Fibroblast of skin of left biceps (primary cell): ENCODE data around the gene DEUP1.
A peak's percentile ranks its signal among the peaks of the same experiment; 100 is the strongest.
"Not testable (repeated sequence)": the region's sequence is repeated elsewhere in the genome, so short reads cannot be mapped to it uniquely, and the experiment has no call there.

ENCODE experiments used
- DNase-seq, 2 experiments: peaks; one replicate each; pipeline ENCODE4 v3.0.0-alpha.2; 2013; ENCODE audit warnings: low read depth in 2 of 2

The DEUP1 gene

DNA sequence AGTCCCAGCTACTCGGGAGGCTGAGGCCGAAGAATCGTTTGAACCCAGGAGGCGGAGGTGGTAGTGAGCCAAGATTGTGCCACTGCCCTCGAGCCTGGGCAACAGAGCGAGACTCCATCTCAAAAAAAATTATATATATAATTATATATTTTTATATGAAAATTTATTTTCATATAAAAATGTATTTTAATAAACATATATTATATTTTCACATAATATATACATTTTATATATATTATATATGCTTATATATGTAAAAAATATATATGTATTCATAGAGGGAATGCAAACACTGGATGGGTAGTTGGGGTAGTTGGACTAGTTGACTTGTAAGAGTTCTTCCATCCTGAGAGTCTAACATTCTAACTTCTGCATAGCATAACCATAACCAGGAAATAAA, 20.3 kb downstream of the DEUP1 start:
- DNase-seq = no peak

DNA sequence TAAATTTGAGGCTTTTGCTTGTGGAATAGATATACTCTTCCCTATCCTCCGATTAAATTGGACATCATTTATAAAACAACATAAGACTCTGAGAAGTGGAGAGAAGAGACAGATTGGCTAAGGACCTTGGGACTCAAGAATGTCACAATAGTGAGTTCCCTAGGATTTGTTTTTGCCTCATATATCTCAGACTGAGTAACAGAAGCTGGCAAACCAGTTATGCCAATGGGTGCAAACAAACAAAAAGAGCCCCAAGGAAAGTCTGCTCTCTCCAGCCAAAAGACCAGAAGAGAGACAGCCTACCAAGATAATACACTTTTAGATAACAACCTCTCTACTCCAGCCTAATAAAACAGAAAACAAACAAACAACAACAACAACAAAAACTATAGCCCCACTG, 28.9 kb downstream of the DEUP1 start:
- DNase-seq = no peak

DNA sequence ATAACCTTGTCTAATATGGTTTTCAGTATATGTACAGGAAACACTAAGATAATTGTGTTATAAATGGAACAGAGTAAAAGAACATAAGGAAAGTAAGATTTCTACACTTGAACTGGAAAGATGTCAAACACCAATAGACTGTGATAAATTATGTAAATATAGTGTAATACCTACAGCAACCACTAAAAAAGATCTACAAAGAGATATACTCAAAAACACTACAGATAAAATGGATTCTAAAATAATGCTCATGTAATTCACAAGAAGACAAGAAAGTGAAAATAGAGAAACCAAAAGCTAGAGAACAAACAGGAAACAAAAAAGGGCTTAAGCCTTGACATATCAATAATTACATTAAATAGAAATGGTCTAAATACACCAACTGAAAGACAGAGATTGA, 30.9 kb downstream of the DEUP1 start:
- no peak for DNase-seq

DNA sequence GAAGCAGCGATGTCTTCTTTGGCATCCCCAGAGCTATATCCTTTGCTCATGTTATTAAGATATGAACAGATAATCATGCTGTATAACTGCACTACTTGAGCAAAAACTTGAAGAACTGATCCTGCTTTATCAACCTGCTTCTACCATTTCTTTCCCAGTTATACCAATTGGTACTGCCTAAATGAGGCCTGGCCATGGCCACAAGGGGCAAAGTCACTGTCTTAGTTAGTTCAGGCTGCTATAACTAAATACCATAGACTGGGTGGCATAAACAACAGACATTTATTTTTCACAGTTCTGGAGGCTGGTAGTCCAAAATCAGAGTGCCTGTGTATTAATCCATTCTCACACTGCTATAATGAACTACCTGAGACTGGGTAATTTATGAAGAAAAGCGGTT, 37.5 kb downstream of the DEUP1 start:
- no peak for DNase-seq

DNA sequence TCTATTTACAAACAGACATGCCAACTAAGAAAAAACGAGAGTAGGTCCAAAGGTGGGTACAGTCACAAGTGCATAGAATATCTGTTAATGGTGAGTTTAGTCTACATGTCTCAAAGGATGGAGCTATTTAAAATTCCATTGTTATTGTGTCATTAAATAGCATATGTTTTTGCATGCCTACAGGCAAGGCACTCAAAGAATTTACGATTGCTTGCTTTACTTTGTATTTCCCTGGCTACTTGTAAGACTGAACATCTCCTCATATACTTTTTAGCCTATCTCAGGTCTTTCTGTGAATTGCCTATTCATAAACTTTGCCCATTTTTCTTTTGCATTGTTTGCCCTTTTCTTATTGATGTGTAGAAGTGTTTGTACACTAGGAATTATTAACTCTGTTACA, 39.7 kb downstream of the DEUP1 start:
- DNase-seq = peak; percentile 8 to 27

DNA sequence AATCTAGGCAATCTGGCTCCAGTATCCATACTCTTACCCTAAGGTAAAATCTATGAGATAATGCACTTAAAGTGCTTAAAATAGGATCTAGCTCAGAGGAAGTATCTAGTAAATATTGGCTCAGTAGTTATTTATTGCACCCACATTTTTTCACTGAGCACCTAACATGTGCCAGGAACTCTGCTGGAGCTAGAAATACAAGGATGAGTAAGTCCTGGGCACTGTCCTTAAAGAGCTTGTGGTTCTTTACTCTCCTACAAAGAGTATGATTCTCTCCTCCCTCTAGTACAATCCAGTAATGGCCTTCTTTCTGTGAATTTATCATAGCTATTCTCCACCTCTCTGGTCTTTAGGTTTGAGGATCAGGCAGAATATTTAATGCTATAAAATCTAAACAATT, 59.2 kb downstream of the DEUP1 start:
- no peak for DNase-seq

DNA sequence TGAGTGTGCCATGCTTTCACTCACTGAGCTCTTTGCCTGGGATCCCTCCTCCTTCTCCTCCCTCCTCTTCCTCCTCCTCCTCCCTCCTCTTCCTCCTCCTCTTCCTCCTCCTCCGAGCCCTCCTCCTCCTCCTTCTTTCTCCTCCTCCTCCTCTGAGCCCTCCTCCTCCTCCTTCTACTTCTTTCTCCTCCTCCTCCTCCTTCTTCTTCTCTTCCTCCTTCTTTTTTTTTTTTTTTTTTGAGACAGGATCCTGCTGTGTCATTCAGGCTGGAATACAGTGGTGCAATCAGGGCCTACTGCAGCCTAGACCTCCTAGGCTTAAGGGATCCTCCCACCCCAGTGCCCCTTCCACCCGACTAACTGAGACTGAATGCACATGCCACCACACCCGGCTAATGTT, 62.3 kb downstream of the DEUP1 start:
- no peak for DNase-seq

DNA sequence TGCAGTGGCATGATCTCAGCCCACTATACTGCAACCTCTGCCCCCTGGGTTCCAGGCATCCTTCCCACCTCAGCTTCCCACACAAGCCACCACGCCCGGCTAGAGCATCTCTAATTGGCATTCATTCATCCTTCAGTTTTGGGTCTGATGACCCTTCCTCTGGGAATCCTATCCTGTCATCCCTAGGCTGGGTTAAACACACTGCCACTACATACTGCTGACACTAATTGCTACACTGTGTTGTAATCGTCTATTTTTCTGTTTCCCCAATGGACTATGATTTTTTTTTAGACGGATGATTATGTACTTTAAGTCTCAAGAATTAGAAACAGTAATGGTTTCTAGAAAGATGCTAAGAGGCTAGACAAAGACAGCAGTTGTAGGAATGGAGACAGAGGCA, 62.8 kb downstream of the DEUP1 start:
- DNase-seq = no peak

DNA sequence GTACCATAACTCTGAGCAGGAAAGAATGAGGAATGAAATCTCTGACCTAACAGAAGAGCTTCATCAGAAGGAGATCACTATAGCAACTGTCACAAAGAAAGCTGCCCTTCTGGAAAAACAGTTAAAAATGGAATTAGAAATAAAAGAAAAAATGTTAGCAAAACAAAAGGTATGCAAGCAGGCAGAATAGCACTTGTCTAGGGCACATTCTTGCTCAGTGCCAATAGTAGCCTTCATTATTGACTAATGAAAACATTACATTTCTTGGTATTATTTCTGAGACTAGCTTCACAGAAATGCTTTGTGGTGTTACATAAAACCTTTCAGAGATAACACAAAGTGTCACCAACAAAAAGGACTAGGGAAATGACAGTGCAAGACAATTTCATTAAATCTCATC, 63.9 kb downstream of the DEUP1 start:
- DNase-seq = no peak

DNA sequence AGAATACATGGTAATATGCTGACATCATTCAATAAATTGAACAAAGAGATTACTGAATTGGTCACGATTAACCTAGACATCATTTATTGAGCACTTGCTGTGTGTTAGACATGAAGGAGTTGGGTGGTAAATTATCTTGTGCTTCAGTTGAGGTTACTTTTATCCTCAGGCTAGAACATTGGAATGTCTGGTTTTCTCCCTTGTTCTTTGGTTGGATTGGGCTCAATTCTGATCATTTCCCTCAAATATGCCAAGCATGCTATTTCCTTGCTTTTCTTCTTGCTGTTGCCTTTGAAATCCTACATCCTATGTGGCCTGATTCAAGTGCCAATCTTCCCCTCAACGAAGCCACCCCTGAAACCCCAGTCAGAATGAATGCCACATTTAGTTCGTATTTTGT, 65.8 kb downstream of the DEUP1 start:
- DNase-seq = no peak

DNA sequence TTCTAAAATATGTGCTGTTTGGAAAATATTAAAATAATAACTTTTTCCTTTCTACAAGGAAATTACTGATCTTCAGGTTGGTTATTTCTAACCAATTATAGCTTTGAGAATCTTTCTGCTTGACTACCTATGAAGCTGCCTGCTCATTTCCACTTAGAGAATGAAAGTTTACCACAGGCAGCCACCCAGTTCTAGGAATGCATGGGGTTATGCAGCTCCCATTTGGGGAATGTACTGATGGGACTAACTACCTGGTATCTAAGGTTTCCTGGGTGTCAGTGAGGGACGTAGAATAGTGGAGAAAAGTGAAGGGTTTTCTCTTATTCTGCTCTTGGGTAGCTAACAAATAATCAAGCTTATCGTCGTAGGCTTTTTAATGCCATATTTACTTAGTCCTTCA, 73.4 kb downstream of the DEUP1 start:
- no peak for DNase-seq

DNA sequence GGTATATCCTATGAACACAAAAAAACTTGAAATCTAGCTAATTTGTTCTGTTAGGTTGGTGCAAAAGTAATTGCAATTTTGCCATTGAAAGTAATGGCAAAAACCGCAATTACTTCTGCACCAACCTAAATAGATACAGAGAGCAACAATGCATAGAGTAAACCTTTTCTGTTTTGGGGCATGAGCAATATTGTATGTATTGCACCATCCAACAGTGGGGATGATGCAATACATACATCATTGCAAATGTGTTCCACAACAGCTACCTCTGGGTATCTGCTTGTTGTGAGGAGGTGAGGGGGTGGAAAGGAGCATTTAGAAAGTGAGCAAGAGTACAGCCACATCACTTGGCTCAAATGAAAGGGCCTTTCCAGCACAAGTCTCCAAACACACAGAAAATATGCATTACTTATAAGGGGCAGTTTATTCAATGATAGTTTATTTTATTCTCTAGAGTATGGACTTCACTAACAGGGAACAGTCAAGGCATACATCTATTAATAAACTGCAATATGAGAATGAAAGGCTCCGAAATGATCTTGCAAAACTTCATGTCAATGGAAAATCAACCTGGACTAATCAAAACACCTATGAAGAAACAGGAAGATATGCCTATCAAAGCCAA, 77.3 kb downstream of the DEUP1 start:
- DNase-seq = no peak

DNA sequence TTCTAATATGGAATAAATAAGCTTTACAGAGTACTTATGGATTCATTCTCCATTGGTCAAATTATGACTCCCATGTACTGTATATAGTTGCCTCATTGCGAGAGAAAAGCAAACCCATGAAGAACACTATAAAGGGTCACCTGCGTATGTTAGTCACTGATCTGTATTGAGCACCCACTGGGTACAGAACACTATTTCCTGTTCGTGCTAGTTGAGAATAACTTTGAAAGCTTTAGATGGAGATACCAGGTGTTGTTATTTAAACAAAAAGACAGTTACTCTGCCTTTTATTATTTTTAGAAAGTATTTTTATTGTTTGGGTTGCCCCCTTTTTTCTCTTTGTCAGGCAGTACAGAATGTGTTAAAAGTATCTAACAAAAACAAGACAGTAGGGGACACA, 79.9 kb downstream of the DEUP1 start:
- no peak for DNase-seq

DNA sequence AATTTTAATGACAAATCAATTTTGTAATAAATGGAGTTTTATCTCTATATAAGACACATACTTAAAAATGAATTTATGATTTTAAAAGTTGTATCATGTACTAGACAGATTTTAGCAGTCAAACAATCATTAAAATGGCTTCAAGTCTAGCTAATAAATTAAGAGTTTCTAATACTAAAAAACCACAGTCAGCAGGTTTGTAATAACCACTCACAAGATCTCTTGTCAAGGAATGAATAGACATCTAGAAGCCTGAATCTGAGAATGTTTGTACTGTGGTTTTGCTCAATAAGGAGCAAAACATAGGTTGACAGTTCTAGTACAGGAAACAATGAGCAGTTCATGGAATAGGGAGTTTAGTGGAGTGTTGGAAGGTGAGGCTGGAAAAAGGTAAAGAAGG, 81.2 kb downstream of the DEUP1 start:
- DNase-seq = no peak

DNA sequence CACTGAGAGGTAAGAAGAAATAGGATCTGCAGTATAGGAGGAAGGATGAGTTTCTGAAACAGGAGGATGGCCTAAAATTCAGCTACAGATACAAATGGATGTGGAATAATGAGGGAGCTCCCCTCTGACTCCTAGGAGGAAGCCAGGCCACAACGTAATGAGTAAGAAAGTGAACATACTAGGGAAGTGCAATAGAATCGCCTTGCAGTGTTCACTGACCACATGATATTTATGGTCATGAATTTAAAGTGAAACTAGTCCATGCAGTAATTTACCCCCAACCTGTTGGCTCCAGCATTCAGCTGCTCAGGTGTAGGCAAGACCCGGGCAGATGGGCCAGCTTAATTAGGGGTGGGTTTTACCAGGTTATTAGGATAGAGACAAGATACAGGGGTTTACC, 101.7 kb downstream of the DEUP1 start:
- no peak for DNase-seq

DNA sequence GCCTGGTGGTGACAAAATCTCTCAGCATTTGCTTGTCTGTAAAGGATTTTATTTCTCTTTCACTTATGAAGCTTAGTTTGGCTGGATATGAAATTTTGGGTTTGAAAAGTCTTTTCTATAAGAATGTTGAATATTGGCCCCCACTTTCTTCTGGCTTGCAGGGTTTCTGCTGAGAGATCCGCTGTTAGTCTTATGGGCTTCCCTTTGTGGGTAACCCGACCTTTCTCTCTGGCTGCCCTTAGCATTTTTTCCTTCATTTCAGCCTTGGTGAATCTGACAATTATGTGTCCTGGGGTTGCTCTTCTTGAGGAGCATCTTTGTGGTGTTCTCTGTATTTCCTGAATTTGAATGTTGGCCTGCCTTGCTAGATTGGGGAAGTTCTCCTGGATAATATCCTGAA, 112.7 kb downstream of the DEUP1 start:
- not testable (repeated sequence) for DNase-seq

DNA sequence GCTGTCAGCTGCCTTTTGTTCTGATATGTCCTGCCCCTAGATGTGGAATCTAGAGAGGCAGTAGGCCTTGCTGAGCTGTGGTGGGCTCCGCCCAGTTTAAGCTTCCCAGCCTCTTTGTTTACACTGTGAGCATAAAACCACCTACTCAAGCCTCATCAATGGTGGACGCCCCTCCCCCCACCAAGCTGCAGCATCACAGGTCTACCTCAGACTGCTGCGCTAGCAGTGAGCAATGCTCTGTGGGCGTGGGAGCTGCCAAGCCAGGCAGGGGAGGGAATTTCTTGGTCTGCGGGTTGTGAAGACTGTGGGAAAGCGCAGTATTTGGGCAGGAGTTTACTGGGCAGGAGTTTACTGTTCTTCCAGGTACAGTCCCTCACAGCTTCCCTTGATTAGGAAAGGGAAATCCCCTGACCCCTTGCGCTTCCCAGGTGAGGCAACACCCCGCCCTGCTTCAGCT, 114.1 kb downstream of the DEUP1 start:
- no peak for DNase-seq

DNA sequence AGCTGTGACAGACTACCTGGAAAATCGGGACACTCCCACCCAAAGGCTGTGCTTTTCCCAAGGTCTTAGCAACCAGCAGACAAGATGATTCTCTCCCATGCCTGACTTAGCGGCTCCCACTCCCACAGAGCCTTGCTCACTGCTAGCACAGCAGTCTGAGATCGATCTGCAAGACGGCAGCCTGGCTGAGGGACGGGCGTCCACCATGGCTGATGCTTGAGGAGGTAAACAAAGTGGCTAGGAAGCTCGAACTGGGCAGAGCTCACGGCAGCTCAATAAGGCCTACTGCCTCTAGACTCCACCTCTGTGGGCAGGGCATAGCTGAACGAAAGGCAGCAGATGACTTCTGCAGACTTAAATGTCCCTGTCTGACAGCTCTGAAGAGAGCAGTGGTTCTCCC, 127.7 kb downstream of the DEUP1 start:
- no peak for DNase-seq

DNA sequence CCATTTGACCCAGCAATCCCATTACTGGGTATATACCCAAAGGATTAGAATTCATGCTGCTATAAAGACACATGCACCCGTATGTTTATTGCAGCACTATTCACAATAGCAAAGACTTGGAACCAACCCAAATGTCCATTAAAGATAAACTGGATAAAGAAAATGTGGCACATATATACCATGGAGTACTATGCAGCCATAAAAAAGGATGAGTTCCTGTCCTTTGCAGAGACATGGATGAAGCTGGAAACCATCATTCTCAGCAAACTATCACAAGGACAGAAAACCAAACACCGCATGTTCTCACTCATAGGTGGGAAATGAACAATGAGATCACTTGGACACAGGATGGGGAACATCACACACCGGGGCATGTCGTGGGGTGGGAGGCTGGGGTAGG, 133.1 kb downstream of the DEUP1 start:
- not testable (repeated sequence) for DNase-seq

DNA sequence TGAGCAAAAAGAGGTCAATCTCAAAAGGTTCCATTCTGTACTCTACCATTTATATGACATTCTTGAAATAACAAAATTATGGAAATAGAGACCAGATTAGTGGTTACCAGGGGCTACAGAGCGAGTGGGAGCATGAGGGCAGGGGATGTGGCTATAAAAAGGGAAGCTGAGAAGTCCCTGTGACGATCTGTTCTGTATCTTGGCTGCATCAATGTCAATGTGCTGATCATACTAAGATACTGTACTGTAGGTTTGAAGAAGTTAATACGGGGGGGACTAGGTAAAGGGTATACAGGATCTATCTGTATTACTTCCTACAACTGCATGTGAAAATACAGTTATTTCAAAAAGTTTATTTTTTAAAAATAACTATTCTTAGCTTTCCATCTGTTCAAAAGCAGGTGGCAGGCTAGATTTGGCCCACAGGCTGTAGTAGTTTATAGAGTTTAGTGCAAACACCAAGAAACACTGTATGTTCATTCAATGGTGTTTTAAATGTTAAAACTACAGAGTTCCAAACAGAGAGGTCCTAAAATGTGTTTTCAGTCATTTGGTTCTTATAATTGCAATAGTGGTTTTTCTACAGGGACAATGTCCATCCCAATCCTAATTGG, 134.5 kb downstream of the DEUP1 start:
- DNase-seq = no peak

DNA sequence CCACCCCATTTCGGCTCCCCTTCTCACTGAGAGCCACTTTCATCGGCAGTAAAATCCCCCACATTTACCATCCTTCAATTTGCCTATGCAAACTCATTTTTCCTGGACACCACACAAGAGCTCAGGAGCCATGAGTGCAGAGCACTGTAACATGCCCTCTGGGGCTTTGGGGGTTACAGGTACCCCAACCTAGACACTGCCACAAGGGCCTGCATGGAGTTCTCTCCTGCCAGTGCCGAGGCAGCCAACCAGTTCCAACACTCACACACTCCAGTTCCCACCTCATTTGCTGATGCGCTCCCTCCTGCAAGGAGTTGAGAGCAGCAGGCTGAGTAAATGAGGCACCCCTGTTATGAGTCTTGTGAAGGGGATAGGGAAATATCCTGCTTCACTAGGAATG, 136.5 kb downstream of the DEUP1 start:
- DNase-seq = no peak

DNA sequence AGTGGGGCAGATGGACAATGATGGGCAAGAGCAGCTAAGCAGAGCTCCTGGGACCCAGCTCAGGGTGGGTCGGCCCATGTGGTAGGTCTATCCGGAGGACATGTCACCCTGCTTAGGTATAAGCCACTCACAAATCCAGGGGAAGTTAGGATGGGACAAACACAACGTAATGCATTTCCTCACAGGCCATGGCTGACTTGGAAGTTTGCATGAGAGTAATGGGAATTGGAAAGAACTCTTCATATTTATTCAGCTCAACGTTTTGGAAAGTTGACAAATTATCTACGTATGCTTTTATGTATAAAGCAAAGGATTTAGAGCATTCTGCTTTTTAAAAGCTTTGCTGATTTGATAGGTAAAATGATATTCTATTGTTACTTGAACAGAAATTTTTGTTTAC, 137.7 kb downstream of the DEUP1 start:
- DNase-seq = no peak

DNA sequence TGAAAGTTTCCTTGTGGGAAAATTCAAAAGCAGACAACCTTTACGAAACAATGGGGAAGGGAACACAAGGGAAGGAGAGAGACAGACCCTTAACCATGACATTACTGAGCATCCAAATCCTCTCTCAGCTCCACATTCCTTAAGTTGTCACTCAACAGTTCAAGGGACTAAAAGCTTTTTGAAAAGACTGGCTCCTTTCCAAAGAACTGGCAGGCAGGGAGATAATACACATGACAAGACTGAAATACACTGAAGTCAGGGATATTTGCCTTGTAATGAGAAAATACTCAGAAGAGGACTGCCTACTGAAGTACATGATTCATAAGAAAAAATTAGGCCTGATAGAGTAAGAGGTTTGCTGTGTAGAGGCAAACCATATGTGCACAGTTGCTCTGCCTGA, 143.6 kb downstream of the DEUP1 start:
- no peak for DNase-seq

DNA sequence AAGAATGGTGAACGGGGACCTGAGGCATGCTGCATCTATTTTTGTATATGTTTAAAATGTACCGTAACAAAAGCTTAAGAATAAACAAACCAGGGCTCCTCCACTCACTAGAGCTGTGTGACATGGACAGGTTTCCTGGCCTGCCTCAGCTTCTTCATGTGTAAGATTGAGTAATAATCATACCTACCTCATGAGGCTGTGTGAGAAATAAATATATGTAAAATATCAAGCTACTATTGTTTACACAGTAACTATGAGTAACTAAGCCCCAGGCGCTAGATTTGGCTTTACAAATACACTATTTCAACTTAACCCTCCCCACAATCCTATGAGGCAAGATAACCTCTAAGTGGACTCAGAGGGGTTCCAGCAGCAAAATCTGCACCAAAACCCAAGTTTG, 146.3 kb downstream of the DEUP1 start:
- no peak for DNase-seq
